ENCODE data around the gene PON1.
A peak's percentile ranks its signal among the peaks of the same experiment; 100 is the strongest.

PON1 gene

DNA sequence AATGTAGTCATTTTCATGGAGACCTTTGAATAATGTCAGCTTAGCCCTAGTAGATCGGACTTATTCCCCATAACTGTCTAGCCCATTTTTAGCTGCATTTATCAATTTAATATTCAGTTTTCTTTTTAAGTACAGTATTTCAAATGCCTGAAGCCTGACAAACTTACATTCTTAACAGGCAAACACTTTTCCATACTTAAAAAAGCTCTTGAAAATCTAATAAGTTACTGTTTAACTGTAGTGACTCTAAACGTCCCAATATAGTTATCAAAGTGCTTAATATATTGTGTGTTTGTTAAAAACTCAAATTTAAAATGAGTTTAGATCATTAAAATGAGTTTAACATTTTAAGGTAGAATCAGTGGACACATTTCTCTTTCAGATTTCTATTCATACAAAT is 44.9 kb downstream of the PON1 start:
- no peak for DNase-seq (ENCODE audit: low read depth, low spot score)

DNA sequence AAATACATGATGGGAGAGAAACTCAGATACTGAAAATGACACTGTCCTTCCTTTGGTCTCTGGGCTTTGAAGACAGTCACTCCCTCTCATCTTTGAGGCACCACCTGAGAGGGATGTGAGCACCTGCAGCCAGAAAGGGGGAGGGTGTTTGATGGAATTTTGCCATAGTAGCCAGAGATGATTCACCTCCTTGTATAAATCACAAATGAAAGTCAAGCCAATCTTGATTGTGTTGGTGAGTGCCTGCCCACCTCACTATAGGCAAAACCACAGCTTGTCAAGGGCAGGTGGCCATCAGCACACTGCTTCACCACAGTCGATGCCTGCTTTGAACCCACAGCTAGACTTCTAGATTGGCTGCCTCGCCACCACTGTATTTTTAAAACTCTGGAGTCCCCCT is 48.2 kb downstream of the PON1 start:
- no peak overlapping the region for H3K4me3 ChIP-seq (ENCODE audit: low read depth, low read length)
- TF ChIP-seq, protein P1, sequence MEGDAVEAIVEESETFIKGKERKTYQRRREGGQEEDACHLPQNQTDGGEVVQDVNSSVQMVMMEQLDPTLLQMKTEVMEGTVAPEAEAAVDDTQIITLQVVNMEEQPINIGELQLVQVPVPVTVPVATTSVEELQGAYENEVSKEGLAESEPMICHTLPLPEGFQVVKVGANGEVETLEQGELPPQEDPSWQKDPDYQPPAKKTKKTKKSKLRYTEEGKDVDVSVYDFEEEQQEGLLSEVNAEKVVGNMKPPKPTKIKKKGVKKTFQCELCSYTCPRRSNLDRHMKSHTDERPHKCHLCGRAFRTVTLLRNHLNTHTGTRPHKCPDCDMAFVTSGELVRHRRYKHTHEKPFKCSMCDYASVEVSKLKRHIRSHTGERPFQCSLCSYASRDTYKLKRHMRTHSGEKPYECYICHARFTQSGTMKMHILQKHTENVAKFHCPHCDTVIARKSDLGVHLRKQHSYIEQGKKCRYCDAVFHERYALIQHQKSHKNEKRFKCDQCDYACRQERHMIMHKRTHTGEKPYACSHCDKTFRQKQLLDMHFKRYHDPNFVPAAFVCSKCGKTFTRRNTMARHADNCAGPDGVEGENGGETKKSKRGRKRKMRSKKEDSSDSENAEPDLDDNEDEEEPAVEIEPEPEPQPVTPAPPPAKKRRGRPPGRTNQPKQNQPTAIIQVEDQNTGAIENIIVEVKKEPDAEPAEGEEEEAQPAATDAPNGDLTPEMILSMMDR (IDR thresholded peaks at IDR 0.05; ENCODE audit: low read depth, low read length): no peak
- in situ Hi-C loops (cut with HindIII; ENCODE audit: low sequenced_read_pairs): no loop called here
- DNase-seq (ENCODE audit: low read depth, low spot score): no peak

More for the DNA sequence above, 44.9 kb downstream of the PON1 start:
- in situ Hi-C loops (cut with HindIII; ENCODE audit: low sequenced_read_pairs): no loop called here
- TF ChIP-seq, protein P1 (IDR thresholded peaks at IDR 0.05; ENCODE audit: low read depth, low read length): no peak
- H3K4me3 ChIP-seq (ENCODE audit: low read depth, low read length): no peak overlapping the region

DNA sequence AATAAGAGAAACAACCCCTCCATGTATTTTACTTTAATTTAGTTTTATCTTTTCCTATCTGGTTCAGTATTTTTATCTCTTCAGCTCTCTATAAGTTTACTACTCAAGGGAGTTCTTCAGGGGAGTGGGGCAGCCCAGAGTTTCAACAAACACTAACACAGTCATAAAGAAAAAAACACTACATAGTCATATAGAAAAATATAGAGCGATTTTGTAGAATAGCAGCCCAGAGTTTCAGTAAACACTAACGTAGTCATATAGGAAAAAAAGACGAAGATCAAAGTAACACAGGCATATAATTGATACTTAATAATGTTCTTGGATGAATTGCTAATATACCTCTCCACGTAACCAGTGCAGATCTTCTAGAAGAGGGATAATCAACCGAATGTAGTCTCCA is 54.7 kb downstream of the PON1 start:
- TF ChIP-seq, protein P1 (IDR thresholded peaks at IDR 0.05; ENCODE audit: low read depth, low read length): no peak
- no peak overlapping the region for H3K4me3 ChIP-seq (ENCODE audit: low read depth, low read length)
- in situ Hi-C loops (cut with HindIII; ENCODE audit: low sequenced_read_pairs): no loop called here
- no peak for DNase-seq (ENCODE audit: low read depth, low spot score)

DNA sequence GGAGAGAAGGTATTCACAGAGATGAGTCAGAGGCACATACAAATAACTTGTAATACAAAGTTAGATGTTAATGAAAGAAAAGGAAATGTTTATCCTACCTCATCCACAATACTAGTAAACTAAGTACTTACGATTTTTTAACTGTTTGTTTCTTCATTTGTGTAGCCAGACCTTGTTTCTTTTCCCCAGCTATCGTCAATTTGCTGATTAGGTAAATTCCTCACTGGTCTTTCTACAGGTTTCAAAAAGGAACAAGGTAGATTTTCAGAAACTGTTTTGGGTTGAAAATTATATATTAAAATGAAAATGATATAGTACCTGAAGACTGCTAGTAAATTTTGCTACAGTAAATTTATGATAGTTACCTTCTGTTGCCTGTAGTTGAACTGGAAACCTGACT is 56.6 kb downstream of the PON1 start:
- H3K4me3 ChIP-seq (ENCODE audit: low read depth, low read length): no peak overlapping the region
- DNase-seq (ENCODE audit: low read depth, low spot score): no peak
- in situ Hi-C loops (cut with HindIII; ENCODE audit: low sequenced_read_pairs): no loop called here
- TF ChIP-seq, protein P1 (IDR thresholded peaks at IDR 0.05; ENCODE audit: low read depth, low read length): no peak

DNA sequence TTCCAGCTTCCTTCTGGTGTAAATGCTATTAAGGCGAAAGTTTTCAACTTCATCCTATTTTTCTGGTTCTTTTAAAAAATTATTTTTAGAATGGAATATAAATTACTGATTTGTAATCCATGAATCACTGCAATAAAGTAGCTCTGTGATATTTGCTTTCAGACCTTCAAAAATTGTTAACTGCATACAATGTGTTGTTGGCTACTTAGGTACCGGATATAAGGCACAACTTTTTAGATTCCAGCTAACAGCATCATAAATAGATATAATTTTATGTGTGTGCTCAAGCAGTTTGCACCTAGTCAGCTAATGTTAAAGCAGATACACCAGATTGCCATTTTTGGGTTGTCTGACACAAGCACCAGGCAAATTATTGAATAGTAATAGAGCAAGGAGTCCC is 58.7 kb downstream of the PON1 start:
- DNase-seq (ENCODE audit: low read depth, low spot score): no peak
- TF ChIP-seq, protein P1 (IDR thresholded peaks at IDR 0.05; ENCODE audit: low read depth, low read length): no peak
- in situ Hi-C loops (cut with HindIII; ENCODE audit: low sequenced_read_pairs): no loop called here
- H3K4me3 ChIP-seq (ENCODE audit: low read depth, low read length): no peak overlapping the region

DNA sequence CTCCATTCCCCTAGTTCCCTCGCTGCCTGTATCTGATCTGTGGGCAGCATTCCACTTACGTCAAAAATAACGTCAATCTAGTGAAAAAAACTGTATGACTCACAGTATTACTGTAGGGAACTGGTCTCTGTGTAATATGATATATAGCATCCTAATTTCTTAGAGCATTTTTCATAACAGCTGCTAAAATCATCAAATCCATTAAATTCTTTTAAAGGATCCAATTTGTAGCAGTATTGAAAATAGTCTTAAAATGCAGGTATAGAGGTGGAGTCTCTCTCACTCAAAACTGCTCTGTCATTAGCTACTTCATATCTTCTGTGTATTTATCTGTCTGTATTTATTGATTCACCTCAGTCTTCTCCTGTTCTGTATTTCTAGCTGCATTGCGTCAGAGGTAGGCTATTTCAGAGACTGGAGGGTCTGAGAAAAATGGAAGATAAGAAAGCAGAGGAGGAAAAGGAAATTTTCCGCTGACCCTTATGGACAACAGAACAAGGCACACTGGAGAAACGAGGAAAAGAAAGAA is 59.9 kb downstream of the PON1 start:
- DNase-seq (ENCODE audit: low read depth, low spot score): peak; percentile 83
- TF ChIP-seq, protein P1 (IDR thresholded peaks at IDR 0.05; ENCODE audit: low read depth, low read length): no peak
- in situ Hi-C loops (cut with HindIII; ENCODE audit: low sequenced_read_pairs): no loop called here
- H3K4me3 ChIP-seq (ENCODE audit: low read depth, low read length): no peak overlapping the region

Measured in astrocyte of the spinal cord (primary cell).